Suppressor macrophage (primary cell): ENCODE results near the gene EVC2.
"Not testable (repeated sequence)": the region's sequence is repeated elsewhere in the genome, so short reads cannot be mapped to it uniquely, and the experiment has no call there.

Source experiments
- DNase-seq, 4 experiments: peaks; one replicate each; pipeline ENCODE4 v3.0.0-alpha.2; 2020 to 2022

EVC2 gene

GRCh38 chr4:5629542-5629941 lies 78.8 kb downstream of the EVC2 start:
- no peak for DNase-seq

GRCh38 chr4:5626913-5627312 lies 81.4 kb downstream of the EVC2 start:
- no peak for DNase-seq

GRCh38 chr4:5622596-5622995 lies 85.8 kb downstream of the EVC2 start:
- no peak for DNase-seq

- DNase-seq: no peak
Observed at GRCh38 chr4:5619913-5620625, 88.3 kb downstream of the EVC2 start.

- no peak for DNase-seq
Observed at GRCh38 chr4:5618051-5618960, 90.1 kb downstream of the EVC2 start.

GRCh38 chr4:5616331-5616950 lies 91.9 kb downstream of the EVC2 start:
- no peak for DNase-seq

- DNase-seq: no peak
Observed at GRCh38 chr4:5615496-5616075, 92.8 kb downstream of the EVC2 start.

GRCh38 chr4:5611750-5612149 lies 96.6 kb downstream of the EVC2 start:
- DNase-seq: no peak

- DNase-seq: no peak
Observed at GRCh38 chr4:5609306-5610007, 98.9 kb downstream of the EVC2 start.

- DNase-seq: not testable (repeated sequence)
Observed at GRCh38 chr4:5593828-5594227, 114.5 kb downstream of the EVC2 start.

GRCh38 chr4:5592272-5592671 lies 116.1 kb downstream of the EVC2 start:
- no peak for DNase-seq

GRCh38 chr4:5589495-5589894 lies 118.9 kb downstream of the EVC2 start:
- no peak for DNase-seq

GRCh38 chr4:5588046-5588445 lies 120.3 kb downstream of the EVC2 start:
- DNase-seq: no peak

GRCh38 chr4:5575941-5576340 lies 132.4 kb downstream of the EVC2 start:
- no peak for DNase-seq

- DNase-seq: no peak
Observed at GRCh38 chr4:5574386-5574785, 134.0 kb downstream of the EVC2 start.

- no peak for DNase-seq
Observed at GRCh38 chr4:5573965-5574364, 134.4 kb downstream of the EVC2 start.

GRCh38 chr4:5572751-5573150 lies 135.6 kb downstream of the EVC2 start:
- no peak for DNase-seq

GRCh38 chr4:5572114-5572513 lies 136.2 kb downstream of the EVC2 start:
- DNase-seq: no peak

GRCh38 chr4:5571646-5572045 lies 136.7 kb downstream of the EVC2 start:
- no peak for DNase-seq

GRCh38 chr4:5569451-5569850 lies 138.9 kb downstream of the EVC2 start:
- no peak for DNase-seq

- DNase-seq: no peak
Observed at GRCh38 chr4:5568931-5569330, 139.4 kb downstream of the EVC2 start.

- DNase-seq: no peak
Observed at GRCh38 chr4:5568336-5568735, 140.0 kb downstream of the EVC2 start.

- DNase-seq: no peak
Observed at GRCh38 chr4:5566991-5567390, 141.4 kb downstream of the EVC2 start.
